Activated T-helper 1 cell treated with anti-CD3 and anti-CD28 coated beads, Interleukin-12 subunit alpha, Interleukin-12 subunit beta, Interleukin-2, Interleukin-4 antibody, amounts not matched to agents 30 ng/mL and 10 ng/mL and 1 ng/mL, durations not matched to agents 14 hours and 24 hours and 36 hours (primary cell): Measurements from ENCODE around the gene GIPC2. TPM values are rescaled to one million over a fixed set of nuclear protein-coding genes. Genes with fewer than 3 reads are reported as not detected.

Source experiments
- DNase-seq: peaks from one replicate; pipeline ENCODE4 v3.0.0; 2021; ENCODE audit warnings: low spot score
- H3K27ac Mint-ChIP-seq: one replicate; pipeline ENCODE4 v1.8.0; 2021; ENCODE audit warnings: mild to moderate bottlenecking, mixed read lengths
- H3K27me3 Mint-ChIP-seq: one replicate; pipeline ENCODE4 v1.8.0; 2022; ENCODE audit warnings: mild to moderate bottlenecking, moderate library complexity, mixed read lengths; ENCODE audit not compliant: insufficient read depth
- H3K36me3 Mint-ChIP-seq: one replicate; pipeline ENCODE4 v1.8.0; 2021; ENCODE audit warnings: low read depth, mixed read lengths
- H3K4me1 Mint-ChIP-seq: one replicate; pipeline ENCODE4 v1.8.0; 2021; ENCODE audit warnings: low read depth, mixed read lengths
- H3K4me3 Mint-ChIP-seq: one replicate; pipeline ENCODE4 v1.8.0; 2021; ENCODE audit warnings: mild to moderate bottlenecking, moderate library complexity, mixed read lengths
- H3K9me3 Mint-ChIP-seq: one replicate; pipeline ENCODE4 v1.8.0; 2021; ENCODE audit warnings: mixed read lengths
- intact Hi-C: fragments of 100-400 bp; cut with micrococcal nuclease; formaldehyde crosslinking; loops from one replicate; pipeline ENCODE4 v1.15.1; 2024
- total RNA-seq: library from RNA; stranded (reverse); gene quantifications from 2 replicates; pipeline ENCODE4 v1.2.3, GENCODE V29; 2022

GIPC2 gene
- total RNA-seq, 1 donor from 2014 or later = 0.05 TPM

DNA sequence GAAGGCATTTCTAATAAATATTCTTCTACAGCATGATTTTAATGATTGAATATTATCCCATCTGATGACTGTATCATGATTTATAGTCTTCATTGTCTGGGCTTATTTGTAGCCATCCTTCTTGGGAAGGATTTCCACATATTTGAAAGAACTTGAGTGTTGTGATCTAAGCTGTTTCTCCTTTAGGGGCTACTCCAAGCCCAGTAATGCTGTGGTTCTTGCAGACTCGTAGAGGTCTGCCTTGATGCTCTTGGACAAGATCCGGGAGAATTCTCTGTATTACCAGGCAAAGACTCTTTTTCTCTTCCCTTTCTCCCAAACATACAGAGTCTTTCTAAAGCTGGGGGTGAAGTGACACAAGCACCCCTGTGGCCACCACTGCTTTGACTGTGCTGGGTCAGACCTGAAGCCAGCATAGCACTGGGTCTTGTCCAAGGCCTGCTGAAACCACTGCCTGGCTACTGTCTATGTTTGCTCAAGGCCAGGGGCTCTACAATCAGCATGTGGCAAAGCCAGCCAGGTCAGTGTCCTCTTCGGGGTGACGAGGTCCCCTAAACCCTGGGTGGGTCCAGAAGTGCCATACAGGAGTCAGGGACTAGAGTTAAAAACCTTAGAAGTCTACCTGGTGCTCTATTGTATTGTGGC, 107.4 kb downstream of the GIPC2 start:
- Mint-ChIP-seq H3K27ac (no peak overlapping the region), H3K27me3 (peaks cover 14% of the 10 kb centered on the region), H3K4me3 (no peak overlapping the region), H3K4me1 (no peaks in the 10 kb centered on the region), H3K36me3 (no peaks in the 10 kb centered on the region), H3K9me3 (no peaks in the 10 kb centered on the region)
- DNase-seq = no peak
- intact Hi-C loops = no loop called here

GRCh38 chr1:78155121-78155520, 109.4 kb downstream of the GIPC2 start:
- DNase-seq = no peak
- no peaks in the 10 kb centered on the region for H3K36me3 Mint-ChIP-seq
- no peak overlapping the region for H3K27ac Mint-ChIP-seq
- intact Hi-C loops = no loop called here
- no peaks in the 10 kb centered on the region for H3K4me1 Mint-ChIP-seq
- no peak overlapping the region for H3K4me3 Mint-ChIP-seq
- no peaks in the 10 kb centered on the region for H3K9me3 Mint-ChIP-seq
- H3K27me3 Mint-ChIP-seq = peaks cover 14% of the 10 kb centered on the region

GRCh38 chr1:78156805-78157521, 111.2 kb downstream of the GIPC2 start:
- no peaks in the 10 kb centered on the region for H3K36me3 Mint-ChIP-seq
- intact Hi-C loops = no loop called here

DNA sequence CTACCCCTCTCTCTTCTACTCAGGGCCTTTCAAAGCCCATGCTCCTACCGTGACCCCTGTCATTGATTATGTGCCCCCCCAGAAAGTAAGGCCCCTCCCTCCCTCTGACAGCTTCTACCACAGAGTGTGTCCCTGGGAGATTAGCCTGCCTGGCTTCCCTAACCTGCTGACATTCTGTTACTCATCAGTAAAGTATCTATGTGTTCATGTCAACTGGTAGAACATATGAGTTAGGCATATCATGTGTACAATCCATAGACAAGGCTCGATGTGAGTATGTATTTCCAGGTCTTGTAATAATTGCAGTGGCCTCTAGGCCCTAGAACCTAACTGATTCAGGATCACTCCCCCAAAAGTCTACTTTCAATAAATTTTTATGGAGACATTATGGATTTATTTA, 120.0 kb downstream of the GIPC2 start:
- intact Hi-C loops = no loop called here
- DNase-seq = no peak
- Mint-ChIP-seq H3K4me3 (no peak overlapping the region), H3K27me3 (peaks cover 3% of the 10 kb centered on the region), H3K27ac (no peak overlapping the region), H3K4me1 (no peaks in the 10 kb centered on the region), H3K9me3 (no peaks in the 10 kb centered on the region), H3K36me3 (no peaks in the 10 kb centered on the region)

More at GRCh38 chr1:78156805-78157521, 111.2 kb downstream of the GIPC2 start:
- no peak overlapping the region for H3K4me3 Mint-ChIP-seq
- no peaks in the 10 kb centered on the region for H3K4me1 Mint-ChIP-seq
- H3K9me3 Mint-ChIP-seq = no peaks in the 10 kb centered on the region
- no peak for DNase-seq
- peaks cover 12% of the 10 kb centered on the region for H3K27me3 Mint-ChIP-seq
- no peak overlapping the region for H3K27ac Mint-ChIP-seq

DNA sequence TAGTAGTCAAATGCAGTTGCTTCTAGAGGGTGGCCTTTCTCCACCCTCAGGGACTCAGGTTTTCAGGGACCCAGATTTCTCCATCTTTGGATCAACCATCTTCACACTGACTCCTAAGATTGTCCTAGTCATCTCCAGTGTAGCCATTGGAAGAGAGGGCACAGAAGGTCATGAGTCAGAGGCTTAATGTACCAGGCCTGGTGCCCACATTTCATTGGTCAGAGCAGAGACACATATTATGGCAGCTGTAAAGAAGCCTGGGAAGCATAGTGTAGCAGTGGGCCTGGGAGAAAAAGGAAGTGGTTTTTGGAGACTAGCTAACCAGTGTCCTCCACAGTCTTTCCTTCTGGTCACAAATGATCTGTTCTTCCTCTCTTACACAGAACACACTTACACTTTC, 122.5 kb downstream of the GIPC2 start:
- no peaks in the 10 kb centered on the region for H3K4me1 Mint-ChIP-seq
- H3K27me3 Mint-ChIP-seq = peaks cover 6% of the 10 kb centered on the region
- H3K9me3 Mint-ChIP-seq = no peaks in the 10 kb centered on the region

DNA sequence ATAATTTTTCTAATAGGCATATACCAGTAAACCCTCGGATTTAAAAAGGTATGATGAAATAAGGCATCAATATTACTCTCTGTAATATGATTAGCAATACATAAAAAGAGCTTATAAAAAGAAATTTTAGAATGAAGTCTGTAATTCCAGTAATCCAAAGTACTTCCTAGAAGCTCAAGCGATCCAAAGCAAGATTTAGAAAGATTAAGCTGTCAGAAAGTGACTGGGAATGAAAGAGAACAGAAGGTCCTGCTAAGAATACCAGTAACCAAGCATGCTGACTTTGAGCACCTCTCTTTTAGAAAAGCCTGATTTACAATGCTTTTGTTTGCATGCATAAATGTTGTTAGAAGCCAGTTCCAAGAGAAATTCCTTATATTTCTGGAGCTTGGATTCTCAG, 125.1 kb downstream of the GIPC2 start:
- Mint-ChIP-seq H3K4me3 (no peak overlapping the region), H3K27me3 (peaks cover 6% of the 10 kb centered on the region), H3K9me3 (no peaks in the 10 kb centered on the region), H3K4me1 (no peaks in the 10 kb centered on the region), H3K27ac (no peak overlapping the region), H3K36me3 (no peaks in the 10 kb centered on the region)
- intact Hi-C loops = no loop called here
- no peak for DNase-seq

More for the DNA sequence above, 122.5 kb downstream of the GIPC2 start:
- intact Hi-C loops = no loop called here
- no peak for DNase-seq
- H3K4me3 Mint-ChIP-seq = no peak overlapping the region
- H3K36me3 Mint-ChIP-seq = no peaks in the 10 kb centered on the region
- H3K27ac Mint-ChIP-seq = no peak overlapping the region

- Mint-ChIP-seq H3K27me3 (peaks cover 5% of the 10 kb centered on the region), H3K27ac (no peak overlapping the region), H3K4me3 (no peak overlapping the region), H3K36me3 (no peaks in the 10 kb centered on the region), H3K9me3 (no peaks in the 10 kb centered on the region), H3K4me1 (no peaks in the 10 kb centered on the region)
- intact Hi-C loops = no loop called here
- no peak for DNase-seq
Observed at GRCh38 chr1:78171736-78172590, 126.2 kb downstream of the GIPC2 start.

DNA sequence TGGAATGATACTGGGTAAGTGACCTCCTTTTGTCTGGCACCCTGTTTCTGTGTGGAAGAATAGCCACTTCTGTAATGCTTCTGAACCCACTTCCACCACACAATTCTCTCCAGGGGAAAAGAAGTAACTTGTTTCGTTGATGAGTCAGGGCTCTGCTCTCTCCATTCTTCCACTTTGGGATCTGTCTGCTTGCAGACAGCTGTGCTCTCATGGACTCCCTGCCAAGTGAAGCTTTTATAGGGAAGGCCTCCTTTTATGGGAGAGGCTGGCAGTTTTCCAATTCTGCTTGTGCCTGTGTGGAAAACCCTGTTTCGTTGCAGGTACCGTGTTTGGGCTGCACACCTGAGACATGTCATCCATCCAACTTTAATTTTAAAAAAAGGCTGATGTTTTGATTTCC, 130.7 kb downstream of the GIPC2 start:
- peaks cover 3% of the 10 kb centered on the region for H3K27me3 Mint-ChIP-seq
- no peaks in the 10 kb centered on the region for H3K9me3 Mint-ChIP-seq

GRCh38 chr1:78177708-78178270, 132.0 kb downstream of the GIPC2 start:
- Mint-ChIP-seq H3K9me3 (no peaks in the 10 kb centered on the region), H3K4me1 (no peaks in the 10 kb centered on the region), H3K36me3 (no peaks in the 10 kb centered on the region), H3K4me3 (no peak overlapping the region), H3K27me3 (peaks cover 7% of the 10 kb centered on the region), H3K27ac (no peak overlapping the region)
- no peak for DNase-seq
- intact Hi-C loops = no loop called here

More for the DNA sequence above, 130.7 kb downstream of the GIPC2 start:
- H3K27ac Mint-ChIP-seq = no peak overlapping the region
- no peaks in the 10 kb centered on the region for H3K4me1 Mint-ChIP-seq
- DNase-seq = no peak
- intact Hi-C loops = no loop called here
- H3K4me3 Mint-ChIP-seq = no peak overlapping the region
- no peaks in the 10 kb centered on the region for H3K36me3 Mint-ChIP-seq

- Mint-ChIP-seq H3K4me1 (no peaks in the 10 kb centered on the region), H3K9me3 (no peaks in the 10 kb centered on the region), H3K27me3 (peaks cover 5% of the 10 kb centered on the region), H3K36me3 (no peaks in the 10 kb centered on the region), H3K27ac (no peak overlapping the region), H3K4me3 (no peak overlapping the region)
- intact Hi-C loops = no loop called here
- no peak for DNase-seq
Observed at GRCh38 chr1:78178816-78179215, 133.1 kb downstream of the GIPC2 start.

GRCh38 chr1:78184460-78185072, 138.8 kb downstream of the GIPC2 start:
- no peak overlapping the region for H3K27ac Mint-ChIP-seq
- no peak for DNase-seq
- H3K36me3 Mint-ChIP-seq = no peaks in the 10 kb centered on the region
- intact Hi-C loops = no loop called here
- no peak overlapping the region for H3K4me3 Mint-ChIP-seq
- H3K9me3 Mint-ChIP-seq = no peaks in the 10 kb centered on the region
- H3K27me3 Mint-ChIP-seq = peaks cover 5% of the 10 kb centered on the region
- no peaks in the 10 kb centered on the region for H3K4me1 Mint-ChIP-seq
